ENCODE measurements around the gene LAMC3.

Gene LAMC3

DNA sequence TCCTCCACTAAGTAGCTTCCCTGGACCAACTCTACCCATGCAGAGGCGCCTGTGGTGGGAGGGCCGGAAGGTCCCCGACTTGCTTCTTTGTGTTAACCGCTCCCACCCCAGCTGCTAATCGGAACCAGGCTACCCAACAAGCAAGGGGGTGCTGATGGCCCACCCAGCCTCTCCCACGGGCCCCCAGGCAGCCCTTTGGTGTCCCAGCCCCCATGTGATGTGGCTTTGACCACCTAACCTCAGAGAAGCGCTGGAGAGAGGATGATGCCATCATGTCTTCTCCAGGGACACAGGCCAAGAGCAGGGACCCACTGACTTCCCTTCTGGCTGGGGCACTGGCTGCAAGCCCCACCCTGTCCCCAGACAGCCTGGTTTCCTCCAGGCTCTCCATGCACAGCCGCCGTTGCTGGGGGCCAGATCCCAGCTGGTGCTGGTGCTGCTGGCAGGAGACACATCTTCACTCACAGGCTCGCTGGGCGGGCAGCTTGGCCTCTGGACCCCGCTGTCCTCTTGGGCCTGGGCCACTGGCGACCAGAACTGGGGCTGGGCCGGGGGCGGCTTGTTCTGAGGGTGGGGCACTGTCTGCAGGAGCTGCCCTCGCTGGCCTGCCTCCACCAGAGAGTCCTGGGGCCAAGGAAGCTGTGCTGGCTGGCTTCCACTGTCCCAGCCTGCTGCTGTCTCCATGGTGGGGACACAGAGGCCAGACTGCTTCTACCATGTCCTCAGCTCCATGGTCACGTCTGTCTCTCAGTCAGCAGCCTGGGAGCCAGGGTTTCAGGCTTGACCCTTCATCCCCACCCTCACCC, 27.8 kb downstream of the LAMC3 start (continued):
- TF ChIP-seq ESRRG (CRISPR knock-in tag; IDR thresholded peaks at IDR 0.05), result no peak
- no peak for TF ChIP-seq ZNF565 (CRISPR knock-in tag; conservative IDR thresholded peaks at IDR 0.05; ENCODE audit: low read depth)
- TF ChIP-seq, protein P1, sequence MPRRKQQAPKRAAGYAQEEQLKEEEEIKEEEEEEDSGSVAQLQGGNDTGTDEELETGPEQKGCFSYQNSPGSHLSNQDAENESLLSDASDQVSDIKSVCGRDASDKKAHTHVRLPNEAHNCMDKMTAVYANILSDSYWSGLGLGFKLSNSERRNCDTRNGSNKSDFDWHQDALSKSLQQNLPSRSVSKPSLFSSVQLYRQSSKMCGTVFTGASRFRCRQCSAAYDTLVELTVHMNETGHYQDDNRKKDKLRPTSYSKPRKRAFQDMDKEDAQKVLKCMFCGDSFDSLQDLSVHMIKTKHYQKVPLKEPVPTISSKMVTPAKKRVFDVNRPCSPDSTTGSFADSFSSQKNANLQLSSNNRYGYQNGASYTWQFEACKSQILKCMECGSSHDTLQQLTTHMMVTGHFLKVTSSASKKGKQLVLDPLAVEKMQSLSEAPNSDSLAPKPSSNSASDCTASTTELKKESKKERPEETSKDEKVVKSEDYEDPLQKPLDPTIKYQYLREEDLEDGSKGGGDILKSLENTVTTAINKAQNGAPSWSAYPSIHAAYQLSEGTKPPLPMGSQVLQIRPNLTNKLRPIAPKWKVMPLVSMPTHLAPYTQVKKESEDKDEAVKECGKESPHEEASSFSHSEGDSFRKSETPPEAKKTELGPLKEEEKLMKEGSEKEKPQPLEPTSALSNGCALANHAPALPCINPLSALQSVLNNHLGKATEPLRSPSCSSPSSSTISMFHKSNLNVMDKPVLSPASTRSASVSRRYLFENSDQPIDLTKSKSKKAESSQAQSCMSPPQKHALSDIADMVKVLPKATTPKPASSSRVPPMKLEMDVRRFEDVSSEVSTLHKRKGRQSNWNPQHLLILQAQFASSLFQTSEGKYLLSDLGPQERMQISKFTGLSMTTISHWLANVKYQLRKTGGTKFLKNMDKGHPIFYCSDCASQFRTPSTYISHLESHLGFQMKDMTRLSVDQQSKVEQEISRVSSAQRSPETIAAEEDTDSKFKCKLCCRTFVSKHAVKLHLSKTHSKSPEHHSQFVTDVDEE (CRISPR knock-in tag; IDR thresholded peaks at IDR 0.05), result no peak
- TF ChIP-seq, protein P2, sequence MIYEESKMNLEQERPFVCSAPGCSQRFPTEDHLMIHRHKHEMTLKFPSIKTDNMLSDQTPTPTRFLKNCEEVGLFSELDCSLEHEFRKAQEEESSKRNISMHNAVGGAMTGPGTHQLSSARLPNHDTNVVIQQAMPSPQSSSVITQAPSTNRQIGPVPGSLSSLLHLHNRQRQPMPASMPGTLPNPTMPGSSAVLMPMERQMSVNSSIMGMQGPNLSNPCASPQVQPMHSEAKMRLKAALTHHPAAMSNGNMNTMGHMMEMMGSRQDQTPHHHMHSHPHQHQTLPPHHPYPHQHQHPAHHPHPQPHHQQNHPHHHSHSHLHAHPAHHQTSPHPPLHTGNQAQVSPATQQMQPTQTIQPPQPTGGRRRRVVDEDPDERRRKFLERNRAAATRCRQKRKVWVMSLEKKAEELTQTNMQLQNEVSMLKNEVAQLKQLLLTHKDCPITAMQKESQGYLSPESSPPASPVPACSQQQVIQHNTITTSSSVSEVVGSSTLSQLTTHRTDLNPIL (CRISPR knock-in tag; IDR thresholded peaks at IDR 0.05; ENCODE audit: low read depth), result no peak

DNA sequence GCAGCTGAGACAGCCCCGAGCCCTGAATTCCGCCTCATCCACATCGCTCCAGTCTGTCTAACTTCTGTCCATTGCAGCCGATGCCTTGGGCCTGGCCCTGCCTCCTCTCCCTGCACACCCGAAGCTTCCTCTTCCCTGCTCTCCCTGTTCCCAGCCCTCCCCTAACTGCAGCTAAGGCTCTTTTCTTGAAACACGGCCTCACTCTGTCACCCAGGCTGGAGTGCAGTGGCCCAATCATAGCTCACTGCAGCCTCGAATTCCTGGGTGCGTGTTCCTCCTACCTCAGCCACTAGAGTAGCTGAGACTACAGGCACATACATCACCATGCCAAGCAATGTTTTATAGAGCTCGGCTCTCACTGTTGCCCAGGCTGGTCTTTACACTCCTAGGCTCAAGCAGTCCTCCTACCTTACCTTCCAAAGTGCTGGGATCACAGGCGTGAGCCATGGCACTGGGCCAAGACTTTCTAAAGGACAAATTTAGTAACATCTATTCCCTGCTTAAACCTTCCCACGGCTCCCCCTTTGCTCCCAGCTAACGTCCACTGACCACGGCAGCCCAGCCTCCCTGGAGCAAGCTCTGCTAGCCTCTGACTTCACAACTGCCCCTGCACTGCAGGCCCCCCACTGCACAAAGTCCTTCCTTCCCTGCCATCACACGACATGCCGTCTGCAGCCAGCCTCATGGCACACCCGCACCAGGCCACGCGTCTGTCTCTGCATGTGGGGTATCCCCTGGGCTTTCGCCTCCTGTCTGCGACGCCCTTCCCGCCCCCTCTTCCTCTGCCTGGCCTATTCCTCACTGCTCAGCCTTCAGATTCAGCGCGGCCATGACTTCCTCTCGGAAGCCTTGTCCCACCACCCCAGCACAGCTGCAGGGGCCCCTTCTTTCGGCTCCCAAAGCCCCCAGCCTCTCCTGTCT, 28.6 kb downstream of the LAMC3 start:
- ATAC-seq, result peak; percentile 50
- TF ChIP-seq ZFP30 (CRISPR knock-in tag; IDR thresholded peaks at IDR 0.05) (no peak), PPARA (CRISPR knock-in tag; IDR thresholded peaks at IDR 0.05; ENCODE audit: borderline replicate concordance) (no peak), CSDC2 (CRISPR knock-in tag; IDR thresholded peaks at IDR 0.05) (no peak), GLIS3 (CRISPR knock-in tag; IDR thresholded peaks at IDR 0.05) (no peak), ARNTL (CRISPR knock-in tag; IDR thresholded peaks at IDR 0.05; ENCODE audit: borderline replicate concordance, low read depth) (no peak), ZNF8 (CRISPR knock-in tag; IDR thresholded peaks at IDR 0.05) (no peak), TCF4 (CRISPR knock-in tag; IDR thresholded peaks at IDR 0.05; ENCODE audit: borderline replicate concordance) (no peak), ISL1 (CRISPR knock-in tag; IDR thresholded peaks at IDR 0.05) (no peak), ESRRG (CRISPR knock-in tag; IDR thresholded peaks at IDR 0.05) (no peak), ZNF70 (CRISPR knock-in tag; IDR thresholded peaks at IDR 0.05) (no peak), ZC3H10 (CRISPR knock-in tag; IDR thresholded peaks at IDR 0.05) (no peak), TOX (CRISPR knock-in tag; IDR thresholded peaks at IDR 0.05; ENCODE audit: borderline replicate concordance) (no peak), OSR1 (CRISPR knock-in tag; IDR thresholded peaks at IDR 0.05) (no peak), ZFP3 (CRISPR knock-in tag; IDR thresholded peaks at IDR 0.05) (no peak)
- TF ChIP-seq, protein P3, sequence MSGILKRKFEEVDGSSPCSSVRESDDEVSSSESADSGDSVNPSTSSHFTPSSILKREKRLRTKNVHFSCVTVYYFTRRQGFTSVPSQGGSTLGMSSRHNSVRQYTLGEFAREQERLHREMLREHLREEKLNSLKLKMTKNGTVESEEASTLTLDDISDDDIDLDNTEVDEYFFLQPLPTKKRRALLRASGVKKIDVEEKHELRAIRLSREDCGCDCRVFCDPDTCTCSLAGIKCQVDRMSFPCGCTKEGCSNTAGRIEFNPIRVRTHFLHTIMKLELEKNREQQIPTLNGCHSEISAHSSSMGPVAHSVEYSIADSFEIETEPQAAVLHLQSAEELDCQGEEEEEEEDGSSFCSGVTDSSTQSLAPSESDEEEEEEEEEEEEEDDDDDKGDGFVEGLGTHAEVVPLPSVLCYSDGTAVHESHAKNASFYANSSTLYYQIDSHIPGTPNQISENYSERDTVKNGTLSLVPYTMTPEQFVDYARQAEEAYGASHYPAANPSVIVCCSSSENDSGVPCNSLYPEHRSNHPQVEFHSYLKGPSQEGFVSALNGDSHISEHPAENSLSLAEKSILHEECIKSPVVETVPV (CRISPR knock-in tag; IDR thresholded peaks at IDR 0.05), result no peak
- TF ChIP-seq, protein P4, sequence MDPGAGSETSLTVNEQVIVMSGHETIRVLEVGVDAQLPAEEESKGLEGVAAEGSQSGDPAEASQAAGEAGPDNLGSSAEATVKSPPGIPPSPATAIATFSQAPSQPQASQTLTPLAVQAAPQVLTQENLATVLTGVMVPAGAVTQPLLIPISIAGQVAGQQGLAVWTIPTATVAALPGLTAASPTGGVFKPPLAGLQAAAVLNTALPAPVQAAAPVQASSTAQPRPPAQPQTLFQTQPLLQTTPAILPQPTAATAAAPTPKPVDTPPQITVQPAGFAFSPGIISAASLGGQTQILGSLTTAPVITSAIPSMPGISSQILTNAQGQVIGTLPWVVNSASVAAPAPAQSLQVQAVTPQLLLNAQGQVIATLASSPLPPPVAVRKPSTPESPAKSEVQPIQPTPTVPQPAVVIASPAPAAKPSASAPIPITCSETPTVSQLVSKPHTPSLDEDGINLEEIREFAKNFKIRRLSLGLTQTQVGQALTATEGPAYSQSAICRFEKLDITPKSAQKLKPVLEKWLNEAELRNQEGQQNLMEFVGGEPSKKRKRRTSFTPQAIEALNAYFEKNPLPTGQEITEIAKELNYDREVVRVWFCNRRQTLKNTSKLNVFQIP (CRISPR knock-in tag; IDR thresholded peaks at IDR 0.05; ENCODE audit: borderline replicate concordance, low read depth), result no peak
- TF ChIP-seq, protein P5, sequence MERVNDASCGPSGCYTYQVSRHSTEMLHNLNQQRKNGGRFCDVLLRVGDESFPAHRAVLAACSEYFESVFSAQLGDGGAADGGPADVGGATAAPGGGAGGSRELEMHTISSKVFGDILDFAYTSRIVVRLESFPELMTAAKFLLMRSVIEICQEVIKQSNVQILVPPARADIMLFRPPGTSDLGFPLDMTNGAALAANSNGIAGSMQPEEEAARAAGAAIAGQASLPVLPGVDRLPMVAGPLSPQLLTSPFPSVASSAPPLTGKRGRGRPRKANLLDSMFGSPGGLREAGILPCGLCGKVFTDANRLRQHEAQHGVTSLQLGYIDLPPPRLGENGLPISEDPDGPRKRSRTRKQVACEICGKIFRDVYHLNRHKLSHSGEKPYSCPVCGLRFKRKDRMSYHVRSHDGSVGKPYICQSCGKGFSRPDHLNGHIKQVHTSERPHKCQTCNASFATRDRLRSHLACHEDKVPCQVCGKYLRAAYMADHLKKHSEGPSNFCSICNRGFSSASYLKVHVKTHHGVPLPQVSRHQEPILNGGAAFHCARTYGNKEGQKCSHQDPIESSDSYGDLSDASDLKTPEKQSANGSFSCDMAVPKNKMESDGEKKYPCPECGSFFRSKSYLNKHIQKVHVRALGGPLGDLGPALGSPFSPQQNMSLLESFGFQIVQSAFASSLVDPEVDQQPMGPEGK (CRISPR knock-in tag; IDR thresholded peaks at IDR 0.05; ENCODE audit: borderline replicate concordance), result no peak
- TF ChIP-seq, protein P2 (CRISPR knock-in tag; IDR thresholded peaks at IDR 0.05; ENCODE audit: low read depth), result no peak
